ENCODE data around the gene SGPL1.

DNA sequence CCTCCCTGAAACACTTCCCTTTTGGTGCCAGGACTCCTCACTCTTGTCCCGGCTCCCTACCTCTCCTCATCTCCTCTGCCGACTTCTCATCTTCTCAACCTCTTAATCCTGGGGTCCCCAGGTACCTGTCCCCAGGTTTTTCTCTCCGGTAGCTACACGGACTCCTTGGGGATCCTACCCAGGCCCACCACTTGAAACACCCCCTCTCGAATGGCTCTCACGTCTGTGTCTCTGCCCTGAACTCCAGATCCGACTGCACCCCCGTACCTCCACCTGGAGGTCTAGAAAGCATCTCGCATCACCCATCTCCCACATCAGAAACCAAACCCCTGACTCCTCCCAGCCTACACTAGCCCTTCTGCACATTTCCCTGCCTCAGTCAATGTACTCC lies 35.4 kb upstream of the SGPL1 start:
- TF ChIP-seq EZH2phosphoT487 (IDR thresholded peaks at IDR 0.05; ENCODE audit: unreplicated experiment): no peak
- TF ChIP-seq, protein P1, sequence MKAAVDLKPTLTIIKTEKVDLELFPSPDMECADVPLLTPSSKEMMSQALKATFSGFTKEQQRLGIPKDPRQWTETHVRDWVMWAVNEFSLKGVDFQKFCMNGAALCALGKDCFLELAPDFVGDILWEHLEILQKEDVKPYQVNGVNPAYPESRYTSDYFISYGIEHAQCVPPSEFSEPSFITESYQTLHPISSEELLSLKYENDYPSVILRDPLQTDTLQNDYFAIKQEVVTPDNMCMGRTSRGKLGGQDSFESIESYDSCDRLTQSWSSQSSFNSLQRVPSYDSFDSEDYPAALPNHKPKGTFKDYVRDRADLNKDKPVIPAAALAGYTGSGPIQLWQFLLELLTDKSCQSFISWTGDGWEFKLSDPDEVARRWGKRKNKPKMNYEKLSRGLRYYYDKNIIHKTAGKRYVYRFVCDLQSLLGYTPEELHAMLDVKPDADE (IDR thresholded peaks at IDR 0.05): no peak
- TF ChIP-seq, protein P2, sequence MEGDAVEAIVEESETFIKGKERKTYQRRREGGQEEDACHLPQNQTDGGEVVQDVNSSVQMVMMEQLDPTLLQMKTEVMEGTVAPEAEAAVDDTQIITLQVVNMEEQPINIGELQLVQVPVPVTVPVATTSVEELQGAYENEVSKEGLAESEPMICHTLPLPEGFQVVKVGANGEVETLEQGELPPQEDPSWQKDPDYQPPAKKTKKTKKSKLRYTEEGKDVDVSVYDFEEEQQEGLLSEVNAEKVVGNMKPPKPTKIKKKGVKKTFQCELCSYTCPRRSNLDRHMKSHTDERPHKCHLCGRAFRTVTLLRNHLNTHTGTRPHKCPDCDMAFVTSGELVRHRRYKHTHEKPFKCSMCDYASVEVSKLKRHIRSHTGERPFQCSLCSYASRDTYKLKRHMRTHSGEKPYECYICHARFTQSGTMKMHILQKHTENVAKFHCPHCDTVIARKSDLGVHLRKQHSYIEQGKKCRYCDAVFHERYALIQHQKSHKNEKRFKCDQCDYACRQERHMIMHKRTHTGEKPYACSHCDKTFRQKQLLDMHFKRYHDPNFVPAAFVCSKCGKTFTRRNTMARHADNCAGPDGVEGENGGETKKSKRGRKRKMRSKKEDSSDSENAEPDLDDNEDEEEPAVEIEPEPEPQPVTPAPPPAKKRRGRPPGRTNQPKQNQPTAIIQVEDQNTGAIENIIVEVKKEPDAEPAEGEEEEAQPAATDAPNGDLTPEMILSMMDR (conservative IDR thresholded peaks at IDR 0.05; ENCODE audit: low read depth in 2 of 2): no peak
- no peak for TF ChIP-seq EZH2 (IDR thresholded peaks at IDR 0.05; ENCODE audit: low read depth, unreplicated experiment)
- TF ChIP-seq POLR2AphosphoS5 (IDR thresholded peaks at IDR 0.05; ENCODE audit: low read depth): no peak
- no peak for TF ChIP-seq JUNB (IDR thresholded peaks at IDR 0.05; ENCODE audit: unreplicated experiment)
- TF ChIP-seq ZNF331 (CRISPR knock-in tag; IDR thresholded peaks at IDR 0.05; ENCODE audit: low read depth): no peak
- TF ChIP-seq CREB1 (CRISPR knock-in tag; IDR thresholded peaks at IDR 0.05; ENCODE audit: low read depth): no peak

Data from GM23338 (cell line).